Measurements from ENCODE around the gene MCTP1. TPM values are rescaled to one million over a fixed set of nuclear protein-coding genes. Genes with fewer than 3 reads are reported as not detected.

MCTP1 gene
- total RNA-seq, 1 experiment from 2014 or later, result 0.44 TPM

DNA sequence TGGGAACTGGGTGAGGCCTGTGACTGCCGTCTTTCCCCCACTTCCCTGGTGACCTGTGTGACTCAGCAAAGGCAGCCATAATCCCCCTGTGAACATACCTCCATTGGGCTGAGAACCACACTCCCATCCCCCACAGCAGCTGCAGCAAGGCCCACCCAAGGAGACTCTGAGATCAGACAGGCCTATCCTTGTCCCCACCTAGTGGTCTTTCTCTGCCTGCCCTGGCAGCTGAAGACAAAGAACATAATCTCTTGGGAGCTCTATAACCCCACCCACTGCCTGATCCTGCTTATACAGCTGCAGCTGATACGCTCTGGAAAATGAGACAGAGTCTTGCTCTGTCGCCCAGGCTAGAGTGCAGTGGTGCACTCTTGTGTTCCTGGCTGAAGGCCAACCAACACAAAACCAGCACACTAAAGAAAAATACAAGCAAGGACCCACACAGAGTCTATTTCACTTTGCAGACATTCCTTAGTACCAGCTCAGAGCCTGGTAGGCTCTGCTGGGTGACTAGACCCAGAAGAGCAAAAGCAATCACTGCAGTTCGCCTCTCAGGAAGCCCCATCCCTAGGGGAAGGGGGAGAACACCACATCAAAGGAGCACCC, 106.7 kb downstream of the MCTP1 start (continued):
- TF ChIP-seq SIN3A (IDR thresholded peaks at IDR 0.05; ENCODE audit: low read depth) (no peak), EZH2phosphoT487 (IDR thresholded peaks at IDR 0.05; ENCODE audit: borderline replicate concordance) (no peak), JUND (IDR thresholded peaks at IDR 0.05) (no peak)

DNA sequence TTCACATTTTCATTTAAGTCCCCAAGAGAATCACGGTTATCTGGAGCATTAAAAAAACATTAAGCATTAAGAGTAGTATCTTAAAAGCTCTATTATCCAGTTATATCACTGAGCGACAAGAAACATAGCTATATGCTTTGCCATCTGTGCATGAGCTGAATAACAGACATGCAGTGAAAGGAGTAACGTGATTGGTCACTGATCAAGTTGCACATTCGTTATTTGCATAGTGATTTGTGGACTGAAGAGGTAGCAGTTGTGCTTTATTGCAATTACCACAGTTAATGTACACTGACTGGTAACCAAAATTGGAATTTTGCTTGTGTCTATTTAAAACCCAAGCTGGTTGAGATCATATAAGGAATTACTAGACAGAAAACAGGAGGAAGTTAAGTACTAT, 107.4 kb downstream of the MCTP1 start:
- POLR2A ChIA-PET, result no interaction called here
- Histone ChIP-seq H3K9me3 (ENCODE audit: control insufficient read depth in 1 of 2, insufficient read depth in 1 of 2, low read depth in 1 of 2, low read length in 2 of 2) (no peaks in the 10 kb centered on the region), H3K4me3 (replicated peaks in 1 of 2; ENCODE audit: low read depth in 1 of 2, low read length in 2 of 2) (no peak overlapping the region), H4K20me1 (ENCODE audit: insufficient read depth) (no peaks in the 10 kb centered on the region), H3K36me3 (ENCODE audit: control insufficient read depth in 1 of 2, insufficient read depth in 2 of 2, low read length in 2 of 2) (no peaks in the 10 kb centered on the region), H3K9me2 (ENCODE audit: insufficient read depth) (no peaks in the 10 kb centered on the region), H3K9ac (ENCODE audit: low read length) (no peak overlapping the region), H3K79me2 (ENCODE audit: insufficient read depth, low read length) (no peaks in the 10 kb centered on the region), H3K27me3 (ENCODE audit: insufficient read depth, low read length) (no peaks in the 10 kb centered on the region), H3K4me2 (ENCODE audit: low read length) (0 out of 2 replicates have a peak overlapping the region, but pooled peaks have one; percentile 15), H2AFZ (ENCODE audit: low read depth, low read length, poor library complexity, severe bottlenecking) (no peak overlapping the region), H3K4me1 (ENCODE audit: control insufficient read depth in 1 of 2, insufficient read depth in 2 of 2, low read length in 2 of 2) (peaks cover 7 to 13% of the 10 kb centered on the region in 2 experiments; a peak in 2 of 4 replicates), H3K27ac (ENCODE audit: low read depth, low read length) (no peak overlapping the region)
- CTCF ChIA-PET, result interaction anchor here (1.0 kb wide), 1 partner anchor 18 kb away, joined by 3 read pairs; no protein-coding TSS in a partner anchor
- RAD21 ChIA-PET (ENCODE audit: low non-redundant PET in 1 of 2, low total read pairs in 2 of 2, uncharacterized antibody in 2 of 2, unreplicated experiment in 2 of 2), result no interaction called here
- BruUV-seq (replicated peaks), result no TSS peak
- intact Hi-C loops (cut with micrococcal nuclease), result no loop called here
- no peak for TF ChIP-seq YY1 (IDR thresholded peaks at IDR 0.05; ENCODE audit: extremely low read depth, insufficient replicate concordance, low read depth, low read length)
- no peak for TF ChIP-seq CBX3 (IDR thresholded peaks at IDR 0.05; ENCODE audit: low read depth)
- TF ChIP-seq RAD21 (IDR thresholded peaks at IDR 0.05; ENCODE audit: low read depth), result no peak
- no peak for DNase-seq (ENCODE audit: low read depth, low spot score)
- peak; percentile 25; the same call in 1 of the 2 replicates for ATAC-seq

DNA sequence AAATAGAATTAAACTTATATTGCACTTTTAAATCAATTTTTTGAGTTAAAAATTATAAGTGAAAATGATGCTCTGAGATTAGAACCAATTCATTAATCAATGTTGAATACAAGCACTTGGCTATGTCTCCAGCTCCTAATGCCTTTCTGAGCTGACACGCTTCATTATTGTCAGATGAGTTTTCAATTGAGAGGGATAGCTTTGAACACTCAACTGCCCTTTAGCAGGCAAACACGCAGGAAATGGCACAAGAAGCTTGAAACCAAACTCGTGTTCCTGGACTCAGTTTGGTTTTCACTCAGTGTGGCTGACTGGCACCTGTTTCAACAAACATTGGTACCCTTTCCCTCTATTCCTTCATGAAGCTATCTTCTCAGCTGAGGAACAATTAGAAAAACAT, 109.8 kb downstream of the MCTP1 start:
- Histone ChIP-seq H3K9me2 (ENCODE audit: insufficient read depth) (no peaks in the 10 kb centered on the region), H3K4me1 (ENCODE audit: control insufficient read depth in 1 of 2, insufficient read depth in 2 of 2, low read length in 2 of 2) (peaks cover 7 to 13% of the 10 kb centered on the region in 2 experiments; a peak in 2 of 4 replicates), H3K79me2 (ENCODE audit: insufficient read depth, low read length) (no peaks in the 10 kb centered on the region), H3K4me2 (ENCODE audit: low read length) (no peak overlapping the region), H3K9ac (ENCODE audit: low read length) (no peak overlapping the region), H3K27ac (ENCODE audit: low read depth, low read length) (no peak overlapping the region), H3K27me3 (ENCODE audit: insufficient read depth, low read length) (no peaks in the 10 kb centered on the region), H3K9me3 (ENCODE audit: control insufficient read depth in 1 of 2, insufficient read depth in 1 of 2, low read depth in 1 of 2, low read length in 2 of 2) (no peaks in the 10 kb centered on the region), H2AFZ (ENCODE audit: low read depth, low read length, poor library complexity, severe bottlenecking) (no peak overlapping the region), H4K20me1 (ENCODE audit: insufficient read depth) (no peaks in the 10 kb centered on the region), H3K4me3 (replicated peaks in 1 of 2; ENCODE audit: low read depth in 1 of 2, low read length in 2 of 2) (no peak overlapping the region), H3K36me3 (ENCODE audit: control insufficient read depth in 1 of 2, insufficient read depth in 2 of 2, low read length in 2 of 2) (no peaks in the 10 kb centered on the region)
- TF ChIP-seq, protein P1, sequence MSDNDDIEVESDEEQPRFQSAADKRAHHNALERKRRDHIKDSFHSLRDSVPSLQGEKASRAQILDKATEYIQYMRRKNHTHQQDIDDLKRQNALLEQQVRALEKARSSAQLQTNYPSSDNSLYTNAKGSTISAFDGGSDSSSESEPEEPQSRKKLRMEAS (IDR thresholded peaks at IDR 0.05), result no peak
- TF ChIP-seq ZNF274 (IDR thresholded peaks at IDR 0.05; ENCODE audit: low read depth, low read length) (no peak), SIN3A (IDR thresholded peaks at IDR 0.05; ENCODE audit: low read depth) (no peak), CEBPB (IDR thresholded peaks at IDR 0.05; ENCODE audit: low read depth) (no peak), POLR2A (IDR thresholded peaks at IDR 0.05; ENCODE audit: borderline replicate concordance, extremely low read depth, insufficient read depth, insufficient read length) (no peak), FOSL1 (IDR thresholded peaks at IDR 0.05; ENCODE audit: low read depth) (no peak), ZFX (IDR thresholded peaks at IDR 0.05) (no peak)
- ChIA-PET POLR2A (no interaction called here), CTCF (no interaction called here), RAD21 (ENCODE audit: low non-redundant PET in 1 of 2, low total read pairs in 2 of 2, uncharacterized antibody in 2 of 2, unreplicated experiment in 2 of 2) (no interaction called here)
- no peak for DNase-seq (ENCODE audit: low read depth, low spot score)
- no TSS peak for BruUV-seq (replicated peaks)
- ATAC-seq, result no peak
- intact Hi-C loops (cut with micrococcal nuclease), result no loop called here

Data from HCT116 (cell line).